Calu3 (cell line): ENCODE data around the gene NFAM1. TPM values are rescaled to one million over a fixed set of nuclear protein-coding genes. Genes with fewer than 3 reads are reported as not detected.

ENCODE experiments used
- BruUV-seq: library from RNA; stranded (reverse); fragments of 400-500 nt; replicated peaks from 2 replicates; lab custom pipeline; 2021; lab: Mats Ljungman, UMichigan
- CTCF ChIA-PET: fragments of 300-600 bp; sonication (Branson Sonifier 250); formaldehyde crosslinking; loops from one replicate; lab custom pipeline; 2022; ENCODE audit warnings: antibody characterized with exemption; lab: Charles Lee
- DNase-seq: peaks from one replicate; pipeline ENCODE4 v3.0.0; 2022
- H3K27ac Mint-ChIP-seq: one replicate; pipeline ENCODE4 v1.8.0; 2022; ENCODE audit warnings: mixed read lengths; ENCODE audit not compliant: unreplicated experiment
- H3K27me3 Mint-ChIP-seq: one replicate; pipeline ENCODE4 v1.8.0; 2022; ENCODE audit warnings: mixed read lengths; ENCODE audit not compliant: unreplicated experiment
- H3K36me3 Mint-ChIP-seq: one replicate; pipeline ENCODE4 v1.8.0; 2022; ENCODE audit warnings: mild to moderate bottlenecking, moderate library complexity, mixed read lengths; ENCODE audit not compliant: insufficient read depth, unreplicated experiment
- H3K4me1 Mint-ChIP-seq: one replicate; pipeline ENCODE4 v1.8.0; 2022; ENCODE audit warnings: mild to moderate bottlenecking, low read depth, mixed read lengths; ENCODE audit not compliant: unreplicated experiment
- H3K4me3 Mint-ChIP-seq: one replicate; pipeline ENCODE4 v1.8.0; 2022; ENCODE audit warnings: mild to moderate bottlenecking, low read depth, moderate library complexity, mixed read lengths; ENCODE audit not compliant: unreplicated experiment
- H3K9me3 Mint-ChIP-seq: one replicate; pipeline ENCODE4 v1.8.0; 2022; ENCODE audit warnings: low read depth, mixed read lengths; ENCODE audit not compliant: unreplicated experiment
- intact Hi-C: fragments of 100-400 bp; cut with micrococcal nuclease; formaldehyde crosslinking; loops from one replicate; pipeline ENCODE4 v1.10.0; 2022; ENCODE audit not compliant: unreplicated experiment
- total RNA-seq: library from RNA; stranded (reverse); gene quantifications from 2 replicates; pipeline ENCODE4 v1.2.3, GENCODE V29; 2022
- TF ChIP-seq, protein P1 (sequence below): fragments of 200-600 bp; IDR thresholded peaks from one replicate; pipeline ENCODE4 v1.8.0; 2022; ENCODE audit warnings: antibody characterized with exemption; ENCODE audit not compliant: unreplicated experiment

NFAM1 gene
- total RNA-seq, 1 experiment from 2014 or later = 0.50 TPM

GRCh38 chr22:42365942-42366695, 66.1 kb downstream of the NFAM1 start:
- no TSS peak for BruUV-seq
- Mint-ChIP-seq H3K9me3 (no peaks in the 10 kb centered on the region), H3K4me3 (no peak overlapping the region), H3K36me3 (peaks cover 17% of the 10 kb centered on the region), H3K27me3 (peaks cover 65% of the 10 kb centered on the region), H3K4me1 (peaks cover 8% of the 10 kb centered on the region), H3K27ac (no peak overlapping the region)
- intact Hi-C loops = no loop called here
- TF ChIP-seq, protein P1, sequence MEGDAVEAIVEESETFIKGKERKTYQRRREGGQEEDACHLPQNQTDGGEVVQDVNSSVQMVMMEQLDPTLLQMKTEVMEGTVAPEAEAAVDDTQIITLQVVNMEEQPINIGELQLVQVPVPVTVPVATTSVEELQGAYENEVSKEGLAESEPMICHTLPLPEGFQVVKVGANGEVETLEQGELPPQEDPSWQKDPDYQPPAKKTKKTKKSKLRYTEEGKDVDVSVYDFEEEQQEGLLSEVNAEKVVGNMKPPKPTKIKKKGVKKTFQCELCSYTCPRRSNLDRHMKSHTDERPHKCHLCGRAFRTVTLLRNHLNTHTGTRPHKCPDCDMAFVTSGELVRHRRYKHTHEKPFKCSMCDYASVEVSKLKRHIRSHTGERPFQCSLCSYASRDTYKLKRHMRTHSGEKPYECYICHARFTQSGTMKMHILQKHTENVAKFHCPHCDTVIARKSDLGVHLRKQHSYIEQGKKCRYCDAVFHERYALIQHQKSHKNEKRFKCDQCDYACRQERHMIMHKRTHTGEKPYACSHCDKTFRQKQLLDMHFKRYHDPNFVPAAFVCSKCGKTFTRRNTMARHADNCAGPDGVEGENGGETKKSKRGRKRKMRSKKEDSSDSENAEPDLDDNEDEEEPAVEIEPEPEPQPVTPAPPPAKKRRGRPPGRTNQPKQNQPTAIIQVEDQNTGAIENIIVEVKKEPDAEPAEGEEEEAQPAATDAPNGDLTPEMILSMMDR = no peak
- DNase-seq = no peak
- CTCF ChIA-PET = interaction anchor here (0.6 kb wide), 1 partner anchor 10 kb away, joined by 6 read pairs; no protein-coding TSS in a partner anchor

- no peak overlapping the region for H3K4me3 Mint-ChIP-seq
- TF ChIP-seq, protein P1 = no peak
- peaks cover 17% of the 10 kb centered on the region for H3K36me3 Mint-ChIP-seq
- CTCF ChIA-PET = interaction anchor here (0.6 to 0.9 kb wide), 2 partner anchors 59 to 105 kb away, joined by 3 to 4 read pairs; no protein-coding TSS in a partner anchor
- H3K27ac Mint-ChIP-seq = no peak overlapping the region
- BruUV-seq = no TSS peak
- H3K27me3 Mint-ChIP-seq = peaks cover 73% of the 10 kb centered on the region
- intact Hi-C loops = no loop called here
- no peak for DNase-seq
- H3K9me3 Mint-ChIP-seq = no peaks in the 10 kb centered on the region
- H3K4me1 Mint-ChIP-seq = peaks cover 8% of the 10 kb centered on the region
These were observed 66.9 kb downstream of the NFAM1 start for GRCh38 chr22:42365111-42365865.

- intact Hi-C loops = no loop called here
- TF ChIP-seq, protein P1 = no peak
- H3K9me3 Mint-ChIP-seq = no peaks in the 10 kb centered on the region
- DNase-seq = no peak
- H3K36me3 Mint-ChIP-seq = peaks cover 14% of the 10 kb centered on the region
- H3K4me1 Mint-ChIP-seq = peaks cover 5% of the 10 kb centered on the region
- no peak overlapping the region for H3K27ac Mint-ChIP-seq
- BruUV-seq = no TSS peak
- peaks cover 79% of the 10 kb centered on the region for H3K27me3 Mint-ChIP-seq
- CTCF ChIA-PET = interaction anchor here (0.6 to 0.9 kb wide), 2 partner anchors 58 to 105 kb away, joined by 3 to 4 read pairs; no protein-coding TSS in a partner anchor
- no peak overlapping the region for H3K4me3 Mint-ChIP-seq
These were observed 67.5 kb downstream of the NFAM1 start for GRCh38 chr22:42364604-42365110.

DNA sequence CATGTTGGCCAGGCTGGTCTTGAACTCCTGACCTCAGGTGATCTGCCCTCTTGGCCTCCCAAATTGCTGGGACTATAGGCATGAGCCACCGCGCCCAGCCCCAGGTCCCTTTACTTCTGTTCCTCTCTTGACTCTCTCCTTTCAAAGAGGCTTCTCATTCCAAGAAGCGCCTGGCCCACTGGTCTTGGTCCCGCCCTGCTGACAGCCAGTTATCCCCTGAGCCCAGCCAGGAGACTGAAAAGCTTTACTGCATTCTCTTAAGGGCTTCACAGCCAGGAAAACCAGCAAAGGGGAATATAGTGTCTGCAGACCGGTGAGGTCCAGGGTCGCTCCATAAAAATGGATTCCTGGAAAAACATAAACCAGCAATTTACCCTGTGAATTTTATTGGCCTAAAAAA, 68.3 kb downstream of the NFAM1 start:
- Mint-ChIP-seq H3K27ac (no peak overlapping the region), H3K9me3 (no peaks in the 10 kb centered on the region), H3K4me1 (no peaks in the 10 kb centered on the region), H3K27me3 (peaks cover 76% of the 10 kb centered on the region), H3K4me3 (no peak overlapping the region), H3K36me3 (peaks cover 6% of the 10 kb centered on the region)
- no peak for DNase-seq
- CTCF ChIA-PET = interaction anchor here (0.6 to 1.1 kb wide), 4 partner anchors 23 to 531 kb away, joined by 3 to 6 read pairs (median 4); partner anchors contain the start of gene SREBF2
- TF ChIP-seq, protein P1 = no peak
- BruUV-seq = no TSS peak
- intact Hi-C loops = no loop called here
